C4-2B (cell line): ENCODE measurements around the gene PDE12.

ENCODE experiments used
- CTCF ChIP-seq: fragments of 450-650 bp; conservative IDR thresholded peaks from 2 replicates; pipeline ENCODE4 v1.5.1; 2017; ENCODE audit warnings: mild to moderate bottlenecking
- ZFX ChIP-seq: fragments of 450-650 bp; IDR thresholded peaks from 2 replicates; pipeline ENCODE4 v1.6.1; 2017

- TF ChIP-seq CTCF = no peak
- no peak for TF ChIP-seq ZFX
Measured at GRCh38 chr3:57518276-57518915, 37.7 kb upstream of the PDE12 start.
